OCI-LY3 (cell line): ENCODE measurements around the gene SHROOM4.

Experiments
- H2AFZ ChIP-seq: fragments of 200-600, 300-600 bp; shearing (Covaris generic); 2 replicates; pipeline ENCODE4 v1.6.0; 2014; ENCODE audit warnings: antibody characterized with exemption, low read depth, low read length
- H3K27ac ChIP-seq: fragments of 200-600, 300-600 bp; sonication (generic); 2 replicates; pipeline ENCODE4 v1.5.1; 2014; ENCODE audit warnings: mild to moderate bottlenecking, low read length, moderate library complexity, mixed read lengths
- H3K27me3 ChIP-seq: fragments of 200-600, 300-600 bp; sonication (generic); 2 replicates; pipeline ENCODE4 v1.6.1; 2014; ENCODE audit warnings: low read depth, low read length, mixed read lengths
- H3K36me3 ChIP-seq: fragments of 200-600, 300-600 bp; sonication (generic); replicated peaks from 2 replicates; pipeline ENCODE3; 2014; ENCODE audit warnings: low read depth, low read length, mixed read lengths
- H3K4me1 ChIP-seq: fragments of 300-600, 200-600 bp; sonication (generic); 2 replicates; pipeline ENCODE4 v1.6.1; 2014; ENCODE audit warnings: low read length, mixed read lengths
- H3K4me2 ChIP-seq: fragments of 200-600, 300-600 bp; sonication (generic); 2 replicates; pipeline ENCODE4 v1.6.1; 2014; ENCODE audit warnings: low read length, mixed read lengths
- H3K4me3 ChIP-seq: fragments of 300-600, 200-600 bp; sonication (generic); 2 replicates; pipeline ENCODE4 v1.5.1; 2014; ENCODE audit warnings: antibody characterized with exemption, mild to moderate bottlenecking, low read length, moderate library complexity
- H3K79me2 ChIP-seq: fragments of 300-600, 200-600 bp; shearing (Covaris generic); 2 replicates; pipeline ENCODE4 v1.6.1; 2014; ENCODE audit warnings: mild to moderate bottlenecking, low read length, mixed read lengths
- H3K9ac ChIP-seq: fragments of 300-600, 200-600 bp; shearing (Covaris generic); 2 replicates; pipeline ENCODE4 v1.6.0; 2014; ENCODE audit warnings: mild to moderate bottlenecking, low read length, moderate library complexity
- H3K9me3 ChIP-seq: fragments of 200-600, 300-600 bp; shearing (Covaris generic); 2 replicates; pipeline ENCODE4 v1.6.1; 2014; ENCODE audit warnings: low read length, mixed read lengths; ENCODE audit not compliant: insufficient read depth
- H4K20me1 ChIP-seq: fragments of 200-600, 300-600 bp; sonication (generic); 2 replicates; pipeline ENCODE4 v1.6.1; 2016; ENCODE audit warnings: low read length, mixed read lengths; ENCODE audit not compliant: insufficient read depth
- EZH2phosphoT487 ChIP-seq: fragments of 200-600 bp; shearing (Covaris generic); IDR thresholded peaks from 2 replicates; pipeline ENCODE4 v1.6.1; 2018; ENCODE audit warnings: antibody characterized with exemption, mixed run types, low read depth
- TF ChIP-seq, protein P1 (sequence below): fragments of 200-600, 300-600 bp; sonication (generic); IDR thresholded peaks from 2 replicates; pipeline ENCODE4 v1.5.1; 2014; ENCODE audit warnings: antibody characterized with exemption, low read length, low read depth

The SHROOM4 gene

DNA sequence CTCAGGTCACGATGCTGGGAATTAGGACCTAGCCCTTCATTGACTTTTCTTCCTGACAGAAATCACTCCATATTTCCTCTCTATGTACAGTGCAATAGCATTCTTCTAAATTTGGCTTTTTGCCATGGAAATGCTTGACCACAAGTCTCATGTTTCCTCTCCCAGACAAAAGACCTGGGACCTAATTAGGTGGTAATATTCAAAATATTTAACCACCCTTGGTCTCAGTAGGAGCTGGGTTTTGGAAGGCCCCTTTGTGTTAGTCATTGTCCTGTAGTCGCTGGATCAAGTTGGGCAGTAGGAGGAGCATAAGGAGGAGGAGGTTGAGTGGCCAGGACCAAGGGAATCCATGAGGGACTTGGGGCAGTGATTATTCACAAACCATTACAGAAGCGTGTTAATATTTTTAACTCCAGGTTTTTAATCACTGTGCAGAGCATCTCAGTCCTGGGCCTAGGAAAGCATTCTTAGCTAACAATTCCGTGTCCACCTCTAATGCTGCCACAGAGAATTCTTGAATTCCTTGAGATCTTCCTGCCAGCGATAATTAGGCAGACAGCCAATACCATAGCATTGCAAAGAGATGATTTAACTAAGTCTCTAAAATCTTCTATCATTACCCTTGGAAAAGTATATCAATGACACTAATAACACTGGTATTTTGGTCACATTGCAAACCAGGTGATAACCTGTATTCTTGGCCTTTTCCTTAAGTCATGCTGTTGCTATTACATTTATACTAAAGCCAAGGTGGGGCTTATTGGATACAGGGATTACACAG is 25.0 kb upstream of the SHROOM4 start:
- Histone ChIP-seq H3K27ac (no peak overlapping the region), H3K4me3 (no peak overlapping the region), H2AFZ (no peak overlapping the region), H3K9ac (no peak overlapping the region), H3K9me3 (no peaks in the 10 kb centered on the region), H3K4me2 (no peak overlapping the region), H3K36me3 (no peaks in the 10 kb centered on the region), H3K4me1 (no peaks in the 10 kb centered on the region), H4K20me1 (no peaks in the 10 kb centered on the region), H3K79me2 (no peaks in the 10 kb centered on the region), H3K27me3 (no peaks in the 10 kb centered on the region)
- TF ChIP-seq, protein P1, sequence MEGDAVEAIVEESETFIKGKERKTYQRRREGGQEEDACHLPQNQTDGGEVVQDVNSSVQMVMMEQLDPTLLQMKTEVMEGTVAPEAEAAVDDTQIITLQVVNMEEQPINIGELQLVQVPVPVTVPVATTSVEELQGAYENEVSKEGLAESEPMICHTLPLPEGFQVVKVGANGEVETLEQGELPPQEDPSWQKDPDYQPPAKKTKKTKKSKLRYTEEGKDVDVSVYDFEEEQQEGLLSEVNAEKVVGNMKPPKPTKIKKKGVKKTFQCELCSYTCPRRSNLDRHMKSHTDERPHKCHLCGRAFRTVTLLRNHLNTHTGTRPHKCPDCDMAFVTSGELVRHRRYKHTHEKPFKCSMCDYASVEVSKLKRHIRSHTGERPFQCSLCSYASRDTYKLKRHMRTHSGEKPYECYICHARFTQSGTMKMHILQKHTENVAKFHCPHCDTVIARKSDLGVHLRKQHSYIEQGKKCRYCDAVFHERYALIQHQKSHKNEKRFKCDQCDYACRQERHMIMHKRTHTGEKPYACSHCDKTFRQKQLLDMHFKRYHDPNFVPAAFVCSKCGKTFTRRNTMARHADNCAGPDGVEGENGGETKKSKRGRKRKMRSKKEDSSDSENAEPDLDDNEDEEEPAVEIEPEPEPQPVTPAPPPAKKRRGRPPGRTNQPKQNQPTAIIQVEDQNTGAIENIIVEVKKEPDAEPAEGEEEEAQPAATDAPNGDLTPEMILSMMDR: no peak
- TF ChIP-seq EZH2phosphoT487: no peak

DNA sequence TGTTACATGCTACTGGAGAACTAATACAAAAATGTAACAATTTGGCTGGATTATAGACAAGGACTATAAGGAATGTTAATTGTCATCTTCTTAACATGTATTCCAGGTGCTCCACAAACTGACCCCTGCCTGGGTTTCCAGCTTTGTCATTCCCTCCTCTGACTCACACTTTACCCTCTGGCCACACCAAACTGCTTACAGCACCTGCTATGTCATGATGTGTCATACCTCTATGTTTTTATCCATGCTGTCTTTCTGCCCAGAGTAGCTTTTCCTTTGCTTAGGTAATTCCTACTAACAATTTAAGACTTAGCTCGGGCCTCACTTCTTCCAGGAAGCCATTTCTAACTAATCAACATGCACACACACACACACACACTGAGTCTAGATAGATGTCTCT is 14.0 kb upstream of the SHROOM4 start:
- Histone ChIP-seq H3K36me3 (no peaks in the 10 kb centered on the region), H3K27me3 (no peaks in the 10 kb centered on the region), H2AFZ (no peak overlapping the region), H3K9ac (no peak overlapping the region), H3K4me1 (no peaks in the 10 kb centered on the region), H4K20me1 (no peaks in the 10 kb centered on the region), H3K4me2 (no peak overlapping the region), H3K79me2 (no peaks in the 10 kb centered on the region), H3K9me3 (no peaks in the 10 kb centered on the region), H3K27ac (no peak overlapping the region), H3K4me3 (no peak overlapping the region)
- TF ChIP-seq EZH2phosphoT487: no peak
- TF ChIP-seq, protein P1: no peak

DNA sequence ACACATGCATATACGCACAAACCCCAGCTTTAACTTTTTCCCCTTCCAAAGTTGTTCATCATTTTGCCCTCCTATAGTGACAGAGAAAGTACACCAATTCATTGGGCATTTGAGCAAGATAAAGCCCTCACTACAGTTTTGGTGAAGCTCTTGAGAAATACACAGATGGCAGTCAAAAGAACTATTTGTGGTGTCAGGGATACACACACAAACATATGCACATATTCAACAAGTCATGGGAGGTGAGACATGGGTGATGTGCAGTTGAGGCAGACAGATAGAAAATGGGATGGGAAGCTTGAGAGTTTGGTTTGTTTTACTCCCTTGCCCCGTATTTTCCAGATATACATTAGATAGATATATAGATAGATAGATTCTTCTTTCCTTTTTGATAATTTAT is 11.8 kb upstream of the SHROOM4 start:
- Histone ChIP-seq H3K79me2 (no peaks in the 10 kb centered on the region), H3K4me1 (no peaks in the 10 kb centered on the region), H3K27me3 (no peaks in the 10 kb centered on the region), H3K36me3 (no peaks in the 10 kb centered on the region), H4K20me1 (no peaks in the 10 kb centered on the region), H3K27ac (no peak overlapping the region), H3K9me3 (no peaks in the 10 kb centered on the region), H3K4me3 (no peak overlapping the region), H3K9ac (no peak overlapping the region), H3K4me2 (no peak overlapping the region), H2AFZ (no peak overlapping the region)
- TF ChIP-seq, protein P1: no peak
- TF ChIP-seq EZH2phosphoT487: no peak

DNA sequence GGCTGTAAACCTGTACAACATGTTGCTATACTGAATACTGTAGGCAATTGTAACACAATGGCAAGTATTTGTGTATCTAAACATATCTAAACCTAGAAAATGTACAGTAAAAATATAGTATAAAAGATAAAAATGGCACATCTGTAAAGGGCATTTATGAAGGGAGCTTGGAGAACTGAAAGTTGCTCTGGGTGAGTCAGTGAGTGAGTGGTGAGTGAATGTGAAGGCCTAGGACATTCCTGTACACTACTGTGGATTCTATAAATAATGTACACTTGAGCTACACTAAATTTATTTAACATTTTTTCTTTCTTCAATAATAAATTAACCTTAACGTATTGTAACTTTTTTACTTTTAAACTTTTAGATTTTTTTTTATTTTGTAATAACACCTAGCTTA is 5.0 kb upstream of the SHROOM4 start:
- H3K27ac ChIP-seq: no peak overlapping the region
- H3K79me2 ChIP-seq: no peaks in the 10 kb centered on the region
- no peak overlapping the region for H3K4me2 ChIP-seq
- no peak overlapping the region for H3K9ac ChIP-seq
- no peaks in the 10 kb centered on the region for H3K9me3 ChIP-seq
- H3K4me1 ChIP-seq: no peaks in the 10 kb centered on the region
- TF ChIP-seq, protein P1: no peak
- no peak for TF ChIP-seq EZH2phosphoT487
- H4K20me1 ChIP-seq: no peaks in the 10 kb centered on the region
- H3K36me3 ChIP-seq: no peaks in the 10 kb centered on the region
- H3K27me3 ChIP-seq: no peaks in the 10 kb centered on the region
- no peak overlapping the region for H2AFZ ChIP-seq
- no peak overlapping the region for H3K4me3 ChIP-seq
